Amniotic epithelial cell (primary cell): ENCODE measurements around the gene CEP164.
A peak's percentile ranks its signal among the peaks of the same experiment; 100 is the strongest.

Experiments
- DNase-seq: peaks from one replicate; pipeline ENCODE4 v3.0.0-alpha.2; 2010; ENCODE audit warnings: low read depth

CEP164 gene

DNA sequence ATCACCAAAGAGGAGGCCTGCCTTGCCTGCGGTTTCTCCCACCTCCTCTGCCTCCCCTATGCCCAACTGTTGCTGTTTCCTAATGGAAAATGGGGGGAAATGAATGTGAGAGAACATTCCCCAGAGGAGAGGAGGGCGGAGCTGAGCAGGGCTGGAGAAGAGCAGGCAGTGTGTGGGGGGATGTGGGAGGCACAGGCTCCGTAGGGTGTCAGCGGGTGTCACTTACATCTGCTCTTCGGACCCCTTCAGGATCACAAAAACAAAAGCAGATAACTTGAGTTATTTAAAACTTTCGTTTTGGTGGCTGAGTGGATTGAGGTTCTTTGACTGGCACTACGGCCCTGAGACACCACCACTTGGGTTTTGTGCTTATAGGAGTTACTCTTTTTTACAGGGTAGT lies 93.8 kb downstream of the CEP164 start:
- no peak for DNase-seq

GRCh38 chr11:117423046-117423575 lies 95.5 kb downstream of the CEP164 start:
- DNase-seq = no peak

GRCh38 chr11:117424781-117425180 lies 97.1 kb downstream of the CEP164 start:
- DNase-seq = no peak

GRCh38 chr11:117425679-117426296 lies 98.1 kb downstream of the CEP164 start:
- no peak for DNase-seq

GRCh38 chr11:117426297-117426685 lies 98.6 kb downstream of the CEP164 start:
- peak; percentile 27 for DNase-seq

GRCh38 chr11:117426941-117427340 lies 99.3 kb downstream of the CEP164 start:
- no peak for DNase-seq

GRCh38 chr11:117427356-117427874 lies 99.8 kb downstream of the CEP164 start:
- no peak for DNase-seq

DNA sequence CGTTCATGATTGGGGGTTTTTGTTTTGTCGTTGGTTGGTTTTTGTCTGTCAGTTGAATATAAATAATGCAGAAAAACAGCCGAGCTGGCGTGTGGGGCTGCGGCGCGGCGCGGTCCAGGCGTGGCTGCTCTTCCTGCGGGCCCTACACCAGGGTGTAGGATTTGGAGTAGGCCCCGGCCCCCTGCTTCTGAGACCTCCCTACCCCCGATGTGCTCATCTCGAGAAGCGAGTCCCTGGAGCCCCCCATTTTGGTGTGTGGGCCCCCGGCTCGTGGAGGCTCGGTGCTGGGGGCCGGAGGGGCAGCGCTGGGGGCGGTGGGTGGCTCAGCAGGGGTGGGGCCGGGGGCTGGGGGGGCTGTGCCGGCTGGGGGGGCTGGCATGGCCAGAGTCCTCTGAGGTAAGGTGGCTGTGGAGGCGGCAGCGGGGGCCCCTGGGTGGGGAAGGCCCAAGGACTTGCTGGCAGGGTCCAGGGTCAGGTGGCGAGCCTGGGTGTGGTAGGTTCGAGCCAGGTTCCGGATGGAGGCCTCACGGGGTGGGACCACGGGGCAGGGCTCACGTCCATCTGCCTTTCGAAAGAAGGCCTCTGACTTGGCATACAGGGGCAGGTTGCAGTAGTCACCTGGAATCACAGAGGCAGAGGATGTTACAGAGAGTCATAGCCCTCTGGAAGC lies 100.7 kb downstream of the CEP164 start:
- DNase-seq = no peak

GRCh38 chr11:117428856-117429229 lies 101.2 kb downstream of the CEP164 start:
- no peak for DNase-seq

GRCh38 chr11:117430293-117430955 lies 102.8 kb downstream of the CEP164 start:
- DNase-seq = no peak

DNA sequence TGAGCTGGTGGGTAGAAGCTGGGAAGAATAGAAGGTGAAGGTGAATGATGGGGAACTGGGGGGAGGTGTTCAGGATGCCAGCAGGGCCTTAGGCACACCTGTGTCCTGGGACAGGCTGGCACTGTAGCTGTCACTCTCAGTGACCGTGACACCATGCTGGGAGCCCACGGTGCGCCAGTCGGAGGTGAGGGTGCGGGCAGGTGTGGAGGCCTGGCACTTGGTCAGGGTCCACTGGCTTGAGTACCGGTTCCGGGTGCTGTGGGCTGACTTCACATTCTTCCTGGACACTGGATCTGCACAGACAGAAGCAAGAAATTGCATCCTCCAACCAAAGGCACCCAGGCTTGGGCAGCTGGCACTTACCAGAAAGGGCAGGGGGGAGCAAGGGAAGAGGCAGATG lies 103.8 kb downstream of the CEP164 start:
- DNase-seq = no peak

DNA sequence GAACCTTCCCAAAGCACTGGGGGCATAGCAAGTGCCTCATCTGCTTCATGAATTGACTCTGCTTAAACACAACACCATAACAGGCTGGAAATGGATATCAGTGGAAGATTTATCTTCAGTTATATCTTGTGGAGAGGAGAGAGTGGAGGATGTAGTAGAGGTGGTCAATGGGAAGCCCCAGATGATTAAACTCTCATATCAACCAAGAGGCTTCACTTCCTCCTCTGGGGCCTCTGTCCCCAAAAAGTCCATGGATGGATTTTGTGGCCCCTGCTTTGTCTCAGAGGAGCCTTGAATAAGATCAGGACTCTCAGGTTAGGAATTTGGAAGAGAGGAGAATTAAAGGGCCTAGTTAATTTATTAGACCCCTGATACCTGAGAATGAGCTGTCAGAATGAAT lies 106.1 kb downstream of the CEP164 start:
- DNase-seq = no peak

- DNase-seq = no peak
Observed at GRCh38 chr11:117434481-117434880, 106.8 kb downstream of the CEP164 start.

- DNase-seq = no peak
Observed at GRCh38 chr11:117435326-117435725, 107.7 kb downstream of the CEP164 start.

- DNase-seq = no peak
Observed at GRCh38 chr11:117437041-117437790, 109.6 kb downstream of the CEP164 start.

GRCh38 chr11:117437791-117438130 lies 110.1 kb downstream of the CEP164 start:
- DNase-seq = no peak

DNA sequence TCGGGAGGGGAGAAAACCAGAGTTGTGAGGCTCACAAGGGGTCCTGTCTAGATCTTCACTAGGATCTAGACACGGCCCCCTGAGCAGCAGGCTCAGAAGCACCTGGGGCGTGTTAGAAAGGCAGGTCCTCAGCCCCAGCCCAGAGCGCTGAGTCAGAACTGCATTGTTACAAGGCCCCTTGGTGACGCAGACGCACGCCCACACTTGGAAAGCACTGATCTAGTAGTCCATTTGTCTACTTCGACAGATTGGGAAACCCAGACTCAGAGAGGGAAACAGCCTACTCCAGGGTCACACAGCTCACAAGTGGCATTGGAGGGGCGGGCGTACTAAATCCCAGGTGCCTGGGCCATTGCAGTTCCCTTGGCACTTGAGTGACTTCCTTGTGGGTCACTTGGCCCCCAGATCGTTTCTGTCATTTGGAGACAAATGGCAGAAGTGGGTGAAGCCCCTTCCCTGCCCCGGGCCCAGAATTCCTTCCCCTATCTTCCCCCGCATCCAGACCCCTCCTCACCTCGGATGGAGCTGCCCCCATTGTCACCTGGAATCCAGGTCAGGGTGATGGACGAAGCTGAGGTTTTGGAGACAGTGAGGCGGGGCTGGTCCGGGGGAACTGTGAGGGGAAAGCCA lies 110.8 kb downstream of the CEP164 start:
- no peak for DNase-seq

DNA sequence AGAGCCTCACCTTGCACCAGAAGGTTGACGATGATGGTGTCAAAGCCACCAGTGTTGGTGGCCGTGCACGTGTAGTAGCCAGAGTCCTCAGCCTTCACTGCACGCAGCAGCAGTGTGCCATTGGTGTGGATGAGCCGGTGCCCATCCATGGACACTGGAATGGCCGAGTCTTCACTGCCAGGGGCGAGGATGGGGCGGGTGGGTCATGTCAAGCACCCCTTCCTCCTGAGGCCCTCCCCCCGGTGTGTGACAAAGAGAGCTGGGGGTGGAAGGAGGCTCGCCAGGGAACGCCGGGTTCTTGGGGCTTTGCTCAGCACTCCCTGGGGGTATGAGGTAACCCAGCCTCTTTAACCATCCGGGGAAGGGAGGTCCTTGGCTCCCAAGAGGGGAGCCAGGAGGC lies 111.6 kb downstream of the CEP164 start:
- no peak for DNase-seq

DNA sequence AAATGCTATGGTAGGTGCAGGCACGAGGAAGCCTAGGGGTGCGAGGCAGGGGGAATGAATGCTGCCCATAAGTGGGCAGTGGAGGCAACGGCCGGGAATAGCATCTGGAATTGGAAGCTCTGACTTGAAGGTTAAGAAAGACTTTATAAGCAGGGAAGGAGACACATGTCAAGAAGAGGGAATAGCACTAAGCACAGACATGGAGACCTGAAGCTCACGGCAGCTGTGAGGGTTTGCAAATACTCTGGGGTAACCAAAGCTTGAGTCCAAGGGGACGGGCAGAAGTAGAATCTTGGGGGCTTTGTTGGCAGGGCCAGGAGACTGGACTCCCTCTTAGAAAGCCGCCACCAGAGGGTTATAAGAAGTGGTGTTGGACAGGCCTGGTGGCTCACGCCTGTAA lies 112.6 kb downstream of the CEP164 start:
- DNase-seq = no peak

GRCh38 chr11:117441146-117441975 lies 113.7 kb downstream of the CEP164 start:
- DNase-seq = no peak
